SK-N-SH (cell line): ENCODE data around the gene RBP2. TPM values are rescaled to one million over a fixed set of nuclear protein-coding genes. Genes with fewer than 3 reads are reported as not detected.

Experiments
- CTCF ChIA-PET: fragments of 300-600, 350-600 bp; formaldehyde crosslinking; extraction: SDS; loops from one replicate; lab custom pipeline; 2021; lab: Yijun Ruan, JAX
- POLR2A ChIA-PET: fragments of 350-600 bp; sonication (Branson Sonifier 250); formaldehyde crosslinking; extraction: SDS; loops from one replicate; lab custom pipeline; 2020; ENCODE audit warnings: antibody characterized with exemption, inconsistent platforms; lab: Yijun Ruan, JAX
- DNase-seq: peaks from one replicate; pipeline ENCODE4 v3.0.0; 2012
- H2AFZ ChIP-seq: fragments of 200-600 bp; sonication (generic); 2 replicates; pipeline ENCODE4 v1.8.1; 2016; ENCODE audit warnings: antibody characterized with exemption, mild to moderate bottlenecking, low read depth
- H3F3A ChIP-seq: fragments of 200-600 bp; sonication (generic); replicated peaks from 2 replicates; pipeline ENCODE3; 2016; ENCODE audit warnings: antibody characterized with exemption, mild to moderate bottlenecking; ENCODE audit not compliant: insufficient read depth
- H3K27ac ChIP-seq, 2 experiments: fragments of 200-500 bp in 1 of 2; fragments of 200-600 bp in 1 of 2; sonication (Bioruptor generic) in 1 of 2; sonication (generic), shearing (Covaris generic) in 1 of 2; 2 replicates each; pipeline versions ENCODE4 v1.5.1 to v1.6.1; 2014 to 2016; ENCODE audit warnings: low read depth in 2 of 2, inconsistent platforms in 1 of 2, low read length in 1 of 2, mild to moderate bottlenecking in 1 of 2, mixed read lengths in 1 of 2
- H3K27me3 ChIP-seq: fragments of 200-600 bp; sonication (generic), shearing (Covaris generic); 2 replicates; pipeline ENCODE4 v1.6.1; 2016; ENCODE audit warnings: mixed run types; ENCODE audit not compliant: insufficient read depth
- H3K36me3 ChIP-seq, 2 experiments: fragments of 200-500 bp in 1 of 2; fragments of 200-600 bp in 1 of 2; sonication (Bioruptor generic) in 1 of 2; sonication (generic) in 1 of 2; replicated peaks in 1 of 2; 2 replicates each; pipeline versions ENCODE3 to v1.5.1; 2014 to 2016; ENCODE audit warnings: low read length in 1 of 2, mild to moderate bottlenecking in 1 of 2; ENCODE audit not compliant: insufficient read depth in 2 of 2, control insufficient read depth in 1 of 2
- H3K4me1 ChIP-seq, 2 experiments: fragments of 200-500 bp in 1 of 2; fragments of 200-600 bp in 1 of 2; sonication (Bioruptor generic) in 1 of 2; sonication (generic), shearing (Covaris generic) in 1 of 2; 2 replicates each; pipeline versions ENCODE4 v1.5.1 to v1.6.1; 2014 to 2016; ENCODE audit warnings: low read depth in 1 of 2, low read length in 1 of 2, mixed run types in 1 of 2; ENCODE audit not compliant: insufficient read depth in 2 of 2, control insufficient read depth in 1 of 2
- H3K4me2 ChIP-seq: fragments of 200-600 bp; sonication (generic), shearing (Covaris generic); 2 replicates; pipeline ENCODE4 v1.6.1; 2017; ENCODE audit warnings: mixed run types
- H3K4me3 ChIP-seq, 2 experiments: fragments of 200-500 bp in 1 of 2; fragments of 200-600 bp in 1 of 2; sonication (Bioruptor generic) in 1 of 2; sonication (generic), shearing (Covaris generic) in 1 of 2; 2 replicates each; pipeline versions ENCODE4 v1.5.1 to v1.8.1; 2014 to 2016; ENCODE audit warnings: low read depth in 2 of 2, inconsistent platforms in 1 of 2, low read length in 1 of 2, mild to moderate bottlenecking in 1 of 2, mixed read lengths in 1 of 2, moderate library complexity in 1 of 2
- H3K79me2 ChIP-seq: fragments of 200-600 bp; sonication (generic); 2 replicates; pipeline ENCODE4 v1.8.1; 2017; ENCODE audit warnings: mild to moderate bottlenecking; ENCODE audit not compliant: insufficient read depth
- H3K9ac ChIP-seq: fragments of 200-600 bp; sonication (generic); 2 replicates; pipeline ENCODE4 v1.6.1; 2017; ENCODE audit warnings: mixed run types
- H3K9me2 ChIP-seq: fragments of 200-600 bp; sonication (generic); 2 replicates; pipeline ENCODE4 v1.6.1; 2017; ENCODE audit warnings: mixed run types
- H3K9me3 ChIP-seq: fragments of 200-600 bp; sonication (generic); 2 replicates; pipeline ENCODE4 v1.6.1; 2017; ENCODE audit warnings: mixed run types, mild to moderate bottlenecking, moderate library complexity
- H4K20me1 ChIP-seq: fragments of 200-600 bp; sonication (generic); 2 replicates; pipeline ENCODE4 v1.6.1; 2017; ENCODE audit warnings: mild to moderate bottlenecking, mixed run types; ENCODE audit not compliant: insufficient read depth
- CHD2 ChIP-seq: fragments of 150-350 bp; IDR thresholded peaks from 2 replicates; pipeline ENCODE4 v1.6.1; 2018; ENCODE audit warnings: low read length; ENCODE audit not compliant: partially characterized antibody
- ELF1 ChIP-seq: IDR thresholded peaks from 2 replicates; pipeline ENCODE4 v1.4.0; 2012
- FOSL2 ChIP-seq: IDR thresholded peaks from 2 replicates; pipeline ENCODE4 v1.4.0; 2012; ENCODE audit warnings: low read depth, mild to moderate bottlenecking, moderate library complexity, borderline replicate concordance
- FOXJ3 ChIP-seq: sonication (generic); formaldehyde crosslinking; IDR thresholded peaks from 2 replicates; pipeline ENCODE4 v1.5.1; 2020; ENCODE audit warnings: mild to moderate bottlenecking, missing genetic modification reagents
- FOXM1 ChIP-seq: IDR thresholded peaks from 2 replicates; pipeline ENCODE4 v1.4.0; 2012; ENCODE audit warnings: low read depth, mild to moderate bottlenecking
- GABPA ChIP-seq: IDR thresholded peaks from 2 replicates; pipeline ENCODE4 v1.4.0; 2012; ENCODE audit warnings: low read depth, mild to moderate bottlenecking
- NFIC ChIP-seq: IDR thresholded peaks from 2 replicates; pipeline ENCODE4 v1.4.0; 2012; ENCODE audit warnings: borderline replicate concordance
- NRF1 ChIP-seq: IDR thresholded peaks from 2 replicates; pipeline ENCODE4 v1.6.1; 2012; ENCODE audit warnings: low read depth, mild to moderate bottlenecking, low read length
- RCOR1 ChIP-seq: fragments of 150-350 bp; IDR thresholded peaks from 2 replicates; pipeline ENCODE4 v1.6.1; 2017; ENCODE audit warnings: antibody characterized with exemption, low read length
- RXRA ChIP-seq: IDR thresholded peaks from 2 replicates; pipeline ENCODE4 v1.4.0; 2012; ENCODE audit warnings: low read depth, mild to moderate bottlenecking, borderline replicate concordance
- SIN3A ChIP-seq: IDR thresholded peaks from 2 replicates; pipeline ENCODE4 v1.6.1; 2012; ENCODE audit warnings: low read depth, mild to moderate bottlenecking, low read length, moderate library complexity, borderline replicate concordance
- TAF1 ChIP-seq: IDR thresholded peaks from 2 replicates; pipeline ENCODE4 v1.6.1; 2012; ENCODE audit warnings: low read depth, mild to moderate bottlenecking, low read length, moderate library complexity, borderline replicate concordance
- WGBS: methylation state at CpG from one replicate; pipeline ENCODE4 v1.1.6; 2017; ENCODE audit warnings: low lambda C conversion rate; 5-methylcytosine and 5-hydroxymethylcytosine counted together
- polyA plus RNA-seq, 3 experiments: library from polyadenylated mRNA; depleted of rRNA; stranded (reverse); fragments of >200 nt; gene quantifications; 2 replicates each; pipeline ENCODE4 v1.2.3, GENCODE V29; 2012
- TF ChIP-seq, protein P1 (sequence below): IDR thresholded peaks from 2 replicates; pipeline ENCODE4 v1.4.0; 2012; ENCODE audit warnings: low read depth, borderline replicate concordance
- TF ChIP-seq, protein P2 (sequence below): fragments of 150-350 bp; IDR thresholded peaks from 2 replicates; pipeline ENCODE4 v1.6.1; 2016; ENCODE audit warnings: mild to moderate bottlenecking, low read depth, low read length

RBP2 gene
- polyA plus RNA-seq, 1 of the 3 experiments (the other 2 are of a cell fraction): not detected

DNA sequence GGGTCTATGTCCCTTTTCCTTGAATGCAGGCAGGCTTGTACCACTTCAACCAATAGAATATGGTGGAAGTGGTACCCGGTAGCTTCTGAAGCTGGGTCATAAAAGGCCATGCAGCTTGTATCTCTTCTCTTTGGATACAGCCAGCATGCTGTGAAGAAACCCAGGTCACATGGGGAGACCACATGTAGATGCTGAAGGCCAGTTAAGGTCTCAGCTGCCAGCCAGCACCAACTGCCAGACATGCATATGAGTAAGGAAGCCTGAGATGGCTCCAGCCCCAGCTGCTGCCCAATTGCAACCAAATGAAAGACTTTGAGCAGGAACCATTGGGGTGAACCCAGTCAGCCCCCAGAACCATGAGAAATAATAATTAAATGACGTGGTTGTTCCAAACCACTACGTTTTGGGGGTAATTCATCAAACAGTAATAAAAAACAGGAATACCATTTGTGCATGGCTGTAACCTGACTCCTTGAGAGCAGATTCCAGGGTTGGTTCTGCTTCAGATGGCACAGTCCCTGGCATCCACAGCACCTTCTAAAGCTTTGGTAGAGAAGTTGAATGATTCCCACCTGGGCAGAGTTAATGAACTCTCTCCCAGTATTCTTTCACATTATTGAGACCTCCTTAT, 3.8 kb downstream of the RBP2 start:
- DNase-seq: no peak
- POLR2A ChIA-PET: no interaction called here

DNA sequence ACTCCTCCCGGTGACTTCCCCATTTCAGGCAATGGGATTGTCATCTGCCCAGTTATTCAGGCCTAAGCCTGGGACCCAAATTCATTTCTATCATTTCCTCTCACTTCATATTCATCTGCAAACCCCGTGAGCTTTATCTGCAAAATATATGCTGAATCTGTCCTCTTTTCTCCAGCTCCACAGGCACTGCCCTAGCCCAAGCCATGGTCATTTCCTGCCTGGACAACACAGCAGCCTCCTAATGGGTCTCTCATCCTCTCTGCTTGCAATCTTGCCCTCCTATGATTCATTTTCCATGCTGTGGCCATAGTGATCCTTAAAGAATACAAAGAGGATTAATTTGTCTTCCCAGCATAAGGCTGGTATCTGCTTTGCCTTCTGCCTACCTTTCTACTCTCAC, 6.1 kb downstream of the RBP2 start:
- Histone ChIP-seq H3K36me3 (no peaks in the 10 kb centered on the region), H3F3A (no peaks in the 10 kb centered on the region), H3K9me3 (no peaks in the 10 kb centered on the region)
- TF ChIP-seq TAF1 (no peak), NRF1 (no peak), FOXM1 (no peak), GABPA (no peak), FOXJ3 (CRISPR knock-in tag) (no peak), SIN3A (no peak), RCOR1 (no peak), FOSL2 (no peak), RXRA (no peak), ELF1 (no peak), NFIC (no peak), CHD2 (no peak)
- TF ChIP-seq, protein P1, sequence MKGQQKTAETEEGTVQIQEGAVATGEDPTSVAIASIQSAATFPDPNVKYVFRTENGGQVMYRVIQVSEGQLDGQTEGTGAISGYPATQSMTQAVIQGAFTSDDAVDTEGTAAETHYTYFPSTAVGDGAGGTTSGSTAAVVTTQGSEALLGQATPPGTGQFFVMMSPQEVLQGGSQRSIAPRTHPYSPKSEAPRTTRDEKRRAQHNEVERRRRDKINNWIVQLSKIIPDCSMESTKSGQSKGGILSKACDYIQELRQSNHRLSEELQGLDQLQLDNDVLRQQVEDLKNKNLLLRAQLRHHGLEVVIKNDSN: no peak
- TF ChIP-seq, protein P2, sequence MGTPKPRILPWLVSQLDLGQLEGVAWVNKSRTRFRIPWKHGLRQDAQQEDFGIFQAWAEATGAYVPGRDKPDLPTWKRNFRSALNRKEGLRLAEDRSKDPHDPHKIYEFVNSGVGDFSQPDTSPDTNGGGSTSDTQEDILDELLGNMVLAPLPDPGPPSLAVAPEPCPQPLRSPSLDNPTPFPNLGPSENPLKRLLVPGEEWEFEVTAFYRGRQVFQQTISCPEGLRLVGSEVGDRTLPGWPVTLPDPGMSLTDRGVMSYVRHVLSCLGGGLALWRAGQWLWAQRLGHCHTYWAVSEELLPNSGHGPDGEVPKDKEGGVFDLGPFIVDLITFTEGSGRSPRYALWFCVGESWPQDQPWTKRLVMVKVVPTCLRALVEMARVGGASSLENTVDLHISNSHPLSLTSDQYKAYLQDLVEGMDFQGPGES: no peak
- TF ChIP-seq, all 33 proteins: peak for 0
- no peak for DNase-seq
- 53% methylated on average over 2 of the region's 2 CpGs for WGBS
- Histone ChIP-seq H3K4me1 (no peaks in the 10 kb centered on the region), H3K27ac (no peak overlapping the region), H3K9ac (no peak overlapping the region), H3K79me2 (no peaks in the 10 kb centered on the region), H3K27me3 (no peaks in the 10 kb centered on the region), H3K9me2 (no peaks in the 10 kb centered on the region), H2AFZ (no peak overlapping the region), H3K4me3 (no peak overlapping the region), H3K4me2 (no peak overlapping the region), H4K20me1 (no peaks in the 10 kb centered on the region)
- CTCF ChIA-PET: no interaction called here
- POLR2A ChIA-PET: no interaction called here

More for the DNA sequence above, 3.8 kb downstream of the RBP2 start:
- CTCF ChIA-PET: no interaction called here
- Histone ChIP-seq H3K79me2 (no peaks in the 10 kb centered on the region), H3K4me3 (no peak overlapping the region), H3K27ac (no peak overlapping the region), H3K27me3 (no peaks in the 10 kb centered on the region), H2AFZ (no peak overlapping the region), H3F3A (no peaks in the 10 kb centered on the region), H3K4me1 (no peaks in the 10 kb centered on the region), H3K9me3 (no peaks in the 10 kb centered on the region), H4K20me1 (no peaks in the 10 kb centered on the region), H3K9me2 (no peaks in the 10 kb centered on the region), H3K36me3 (no peaks in the 10 kb centered on the region), H3K9ac (no peak overlapping the region), H3K4me2 (no peak overlapping the region)
- 20% methylated on average over 3 of the region's 3 CpGs for WGBS
- TF ChIP-seq, protein P2: no peak
